H1 (cell line): ENCODE measurements around the gene PRG3. TPM values are rescaled to one million over a fixed set of nuclear protein-coding genes. Genes with fewer than 3 reads are reported as not detected.

ENCODE experiments used
- CTCF ChIA-PET: fragments of 300-600 bp; sonication (Branson Sonifier 250); formaldehyde crosslinking; loops from one replicate; lab custom pipeline; 2021; ENCODE audit not compliant: partially characterized antibody; lab: Charles Lee
- POLR2A ChIA-PET: fragments of 300-600 bp; sonication (Branson Sonifier 250); formaldehyde crosslinking; loops from one replicate; lab custom pipeline; 2021; ENCODE audit warnings: inconsistent platforms; ENCODE audit not compliant: partially characterized antibody; lab: Charles Lee
- DNase-seq, 2 experiments: peaks; one replicate each; pipeline versions ENCODE4 v3.0.0 to v3.0.0-alpha.2; 2010 to 2022; ENCODE audit warnings: low spot score in 2 of 2, low read depth in 1 of 2, mixed read lengths in 1 of 2
- FAIRE-seq: peaks from 2 replicates; lab custom pipeline; 2011; peaks lifted over from hg19 to GRCh38; lab: Jason Lieb, UNC
- H2AFZ ChIP-seq: 2 replicates; pipeline ENCODE4 v1.8.1; 2012; ENCODE audit warnings: low read length, inconsistent platforms
- H2AK5ac ChIP-seq: 2 replicates; pipeline ENCODE4 v1.6.1; 2013; ENCODE audit warnings: low read depth, low read length
- H2BK120ac ChIP-seq: replicated peaks from 2 replicates; pipeline ENCODE3; 2013; ENCODE audit warnings: low read depth, low read length, inconsistent platforms
- H2BK12ac ChIP-seq: 2 replicates; pipeline ENCODE4 v1.6.1; 2013; ENCODE audit warnings: low read depth, low read length
- H2BK15ac ChIP-seq: 2 replicates; pipeline ENCODE4 v1.6.1; 2013; ENCODE audit warnings: low read length
- H2BK20ac ChIP-seq: 2 replicates; pipeline ENCODE4 v1.6.1; 2013; ENCODE audit warnings: low read length
- H2BK5ac ChIP-seq: 2 replicates; pipeline ENCODE4 v1.6.1; 2013; ENCODE audit warnings: low read depth, low read length
- H3K14ac ChIP-seq: 2 replicates; pipeline ENCODE4 v1.6.1; 2013; ENCODE audit warnings: inconsistent platforms; ENCODE audit not compliant: insufficient read length
- H3K18ac ChIP-seq: 2 replicates; pipeline ENCODE4 v1.6.1; 2013; ENCODE audit warnings: low read length; ENCODE audit errors: extremely low read depth
- H3K23ac ChIP-seq: 2 replicates; pipeline ENCODE4 v1.6.1; 2013; ENCODE audit warnings: inconsistent platforms; ENCODE audit not compliant: insufficient read length
- H3K23me2 ChIP-seq: 2 replicates; pipeline ENCODE4 v1.6.1; 2013; ENCODE audit warnings: low read depth, low read length
- H3K27ac ChIP-seq: 2 replicates; pipeline ENCODE4 v1.6.1; 2011; ENCODE audit warnings: low read depth, low read length, inconsistent platforms
- H3K27me3 ChIP-seq, 4 experiments: replicated peaks in 1 of 4; 1 replicate in 1 of 4; 2 replicates in 3 of 4; pipeline versions ENCODE4 v1.6.1 to v1.8.1; 2011 to 2013; ENCODE audit warnings: low read length in 3 of 4, mild to moderate bottlenecking in 3 of 4, inconsistent platforms in 2 of 4, mixed read lengths in 2 of 4, moderate library complexity in 1 of 4; ENCODE audit not compliant: control insufficient read depth in 3 of 4, insufficient read depth in 3 of 4; ENCODE audit errors: extremely low read depth in 1 of 4
- H3K36me3 ChIP-seq, 4 experiments: 2 replicates each; pipeline versions ENCODE4 v1.6.1 to v1.8.1; 2011 to 2013; ENCODE audit warnings: mild to moderate bottlenecking in 4 of 4, low read length in 3 of 4, moderate library complexity in 2 of 4, control low read depth in 1 of 4, inconsistent platforms in 1 of 4; ENCODE audit not compliant: insufficient read depth in 4 of 4, control insufficient read depth in 2 of 4
- H3K4ac ChIP-seq: replicated peaks from 2 replicates; pipeline ENCODE3; 2013; ENCODE audit warnings: low read length, low read depth, mixed read lengths, inconsistent platforms; ENCODE audit not compliant: insufficient read length
- H3K4me1 ChIP-seq, 4 experiments: replicated peaks in 1 of 4; 1 replicate in 1 of 4; 2 replicates in 3 of 4; pipeline versions ENCODE4 v1.6.1 to v1.8.1; 2011 to 2013; ENCODE audit warnings: low read length in 3 of 4, inconsistent platforms in 2 of 4, mixed read lengths in 1 of 4; ENCODE audit not compliant: insufficient read depth in 4 of 4, control insufficient read depth in 3 of 4
- H3K4me2 ChIP-seq, 2 experiments: 2 replicates each; pipeline versions ENCODE4 v1.6.1 to v1.8.1; 2011 to 2013; ENCODE audit warnings: low read depth in 2 of 2, low read length in 2 of 2, control low read depth in 1 of 2, inconsistent platforms in 1 of 2, mild to moderate bottlenecking in 1 of 2; ENCODE audit not compliant: insufficient read depth in 1 of 2
- H3K4me3 ChIP-seq, 4 experiments: fragments of 200-600, 300-600 bp in 1 of 4; sonication (generic), shearing (Covaris generic), sonication (Bioruptor Twin) in 1 of 4; 2 replicates each; pipeline versions ENCODE4 v1.5.1 to v1.8.1; 2011 to 2016; ENCODE audit warnings: low read length in 4 of 4, low read depth in 3 of 4, control low read depth in 2 of 4, inconsistent platforms in 2 of 4, mild to moderate bottlenecking in 2 of 4, mixed read lengths in 1 of 4, moderate library complexity in 1 of 4; ENCODE audit not compliant: insufficient read depth in 2 of 4; ENCODE audit errors: extremely low read depth in 1 of 4
- H3K56ac ChIP-seq: replicated peaks from 2 replicates; pipeline ENCODE3; 2013; ENCODE audit warnings: low read depth, mild to moderate bottlenecking, mixed read lengths, low read length, inconsistent platforms; ENCODE audit not compliant: insufficient read length
- H3K79me1 ChIP-seq: 2 replicates; pipeline ENCODE4 v1.6.1; 2013; ENCODE audit warnings: low read depth, low read length, control low read depth
- H3K79me2 ChIP-seq, 2 experiments: 2 replicates each; pipeline versions ENCODE4 v1.6.1 to v1.8.1; 2012 to 2013; ENCODE audit warnings: low read length in 2 of 2, mild to moderate bottlenecking in 2 of 2, inconsistent platforms in 1 of 2; ENCODE audit not compliant: insufficient read depth in 2 of 2, control insufficient read depth in 1 of 2
- H3K9ac ChIP-seq, 4 experiments: replicated peaks in 1 of 4; 1 replicate in 1 of 4; 2 replicates in 3 of 4; pipeline versions ENCODE4 v1.6.1 to v1.8.1; 2011 to 2013; ENCODE audit warnings: low read depth in 3 of 4, low read length in 3 of 4, control low read depth in 2 of 4, mild to moderate bottlenecking in 2 of 4, moderate library complexity in 2 of 4, inconsistent platforms in 1 of 4; ENCODE audit errors: extremely low read depth in 1 of 4
- H3K9me3 ChIP-seq, 2 experiments: 2 replicates each; pipeline versions ENCODE4 v1.6.1 to v1.8.1; 2012 to 2013; ENCODE audit warnings: mild to moderate bottlenecking in 2 of 2, moderate library complexity in 2 of 2, control low read depth in 1 of 2, inconsistent platforms in 1 of 2, low read depth in 1 of 2, low read length in 1 of 2, mixed read lengths in 1 of 2; ENCODE audit not compliant: insufficient read depth in 2 of 2
- H4K20me1 ChIP-seq, 2 experiments: replicated peaks in 1 of 2; 2 replicates each; pipeline versions ENCODE3 to v1.8.1; 2011 to 2013; ENCODE audit warnings: inconsistent platforms in 2 of 2, low read length in 2 of 2, mild to moderate bottlenecking in 1 of 2; ENCODE audit not compliant: insufficient read depth in 2 of 2, control insufficient read depth in 1 of 2
- H4K5ac ChIP-seq: 2 replicates; pipeline ENCODE4 v1.6.1; 2013; ENCODE audit warnings: low read length, low read depth, mixed read lengths, inconsistent platforms; ENCODE audit not compliant: insufficient read length
- H4K8ac ChIP-seq: 2 replicates; pipeline ENCODE4 v1.8.0; 2013; ENCODE audit warnings: mild to moderate bottlenecking, moderate library complexity, low read length, inconsistent platforms; ENCODE audit not compliant: insufficient read depth; ENCODE audit errors: extremely low read depth
- H4K91ac ChIP-seq: replicated peaks from 2 replicates; pipeline ENCODE3; 2013; ENCODE audit warnings: low read length, mixed read lengths, inconsistent platforms; ENCODE audit not compliant: insufficient read length
- ASH2L ChIP-seq: fragments of 200-600, 300-600 bp; sonication (generic); IDR thresholded peaks from one replicate; pipeline ENCODE4 v1.7.1; 2017; ENCODE audit warnings: low read length
- CHD2 ChIP-seq: IDR thresholded peaks from 2 replicates; pipeline ENCODE4 v1.6.1; 2012; ENCODE audit warnings: low read length, improper control_type of control experiment
- CREB1 ChIP-seq: IDR thresholded peaks from 2 replicates; pipeline ENCODE4 v1.6.1; 2012; ENCODE audit warnings: inconsistent platforms
- E2F6 ChIP-seq: IDR thresholded peaks from 2 replicates; pipeline ENCODE4 v1.6.1; 2012; ENCODE audit warnings: inconsistent platforms
- KDM4A ChIP-seq: IDR thresholded peaks from one replicate; pipeline ENCODE4 v1.7.1; 2012; ENCODE audit warnings: low read depth, mild to moderate bottlenecking, moderate library complexity, low read length, inconsistent platforms; ENCODE audit not compliant: severe bottlenecking
- SIRT6 ChIP-seq: IDR thresholded peaks from one replicate; pipeline ENCODE4 v1.7.1; 2012; ENCODE audit warnings: low read length, inconsistent platforms
- SRF ChIP-seq: IDR thresholded peaks from 2 replicates; pipeline ENCODE4 v1.6.1; 2011; ENCODE audit warnings: mild to moderate bottlenecking, low read depth, low read length, moderate library complexity
- WGBS, 2 experiments: shearing (Covaris generic) in 1 of 2; methylation state at CpG; one replicate each; pipeline versions ENCODE4 v1.1.6 to v1.1.7; 2013 to 2015; ENCODE audit warnings: low lambda C conversion rate in 2 of 2, mixed read lengths in 2 of 2, inconsistent platforms in 1 of 2, low coverage in 1 of 2, missing lambda C conversion rate in 1 of 2; ENCODE audit not compliant: insufficient replicate concordance in 2 of 2, insufficient coverage in 1 of 2, insufficient read length in 1 of 2; ENCODE audit errors: extremely low coverage in 1 of 2, missing lambda C conversion rate in 1 of 2; 5-methylcytosine and 5-hydroxymethylcytosine counted together
- polyA plus RNA-seq, 7 experiments: library from polyadenylated mRNA; depleted of rRNA in 3 of 7; stranded (reverse) in 5 of 7; unstranded in 2 of 7; fragments of >200 nt in 5 of 7; fragments of 200-250 nt in 2 of 7; gene quantifications; 1 replicate in 5 of 7; 2 replicates in 1 of 7; 4 replicates in 1 of 7; pipeline versions ENCODE4 v1.2.1 to v1.2.3, GENCODE V29; 2011 to 2013; ENCODE audit warnings: missing spikeins in 2 of 7, mixed read lengths in 2 of 7
- total RNA-seq: library from RNA; stranded (reverse); fragmentation: NEBNext Ultra II Directional; extraction: Animal tissue kit (Norgen Biotek cat#: 25700); gene quantifications from 2 replicates; pipeline ENCODE4 v1.2.1, GENCODE V29; 2021
- TF ChIP-seq, protein P1 (sequence below): IDR thresholded peaks from 2 replicates; pipeline ENCODE4 v1.6.1; 2012; ENCODE audit warnings: low read length, inconsistent platforms
- TF ChIP-seq, protein P2 (sequence below): IDR thresholded peaks from 2 replicates; pipeline ENCODE4 v1.6.1; 2012; ENCODE audit warnings: inconsistent platforms

PRG3 gene
- total and polyA plus RNA-seq, 2 of the 8 experiments (the other 6 are each of a cell fraction or from before 2014, with no cell fraction given): not detected

- no peak for TF ChIP-seq E2F6
- TF ChIP-seq, protein P1, sequence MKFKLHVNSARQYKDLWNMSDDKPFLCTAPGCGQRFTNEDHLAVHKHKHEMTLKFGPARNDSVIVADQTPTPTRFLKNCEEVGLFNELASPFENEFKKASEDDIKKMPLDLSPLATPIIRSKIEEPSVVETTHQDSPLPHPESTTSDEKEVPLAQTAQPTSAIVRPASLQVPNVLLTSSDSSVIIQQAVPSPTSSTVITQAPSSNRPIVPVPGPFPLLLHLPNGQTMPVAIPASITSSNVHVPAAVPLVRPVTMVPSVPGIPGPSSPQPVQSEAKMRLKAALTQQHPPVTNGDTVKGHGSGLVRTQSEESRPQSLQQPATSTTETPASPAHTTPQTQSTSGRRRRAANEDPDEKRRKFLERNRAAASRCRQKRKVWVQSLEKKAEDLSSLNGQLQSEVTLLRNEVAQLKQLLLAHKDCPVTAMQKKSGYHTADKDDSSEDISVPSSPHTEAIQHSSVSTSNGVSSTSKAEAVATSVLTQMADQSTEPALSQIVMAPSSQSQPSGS: no peak
- TF ChIP-seq SIRT6: no peak
- no peak for TF ChIP-seq ASH2L
- TF ChIP-seq CREB1: no peak
- TF ChIP-seq SRF: no peak
- TF ChIP-seq CHD2: no peak
- TF ChIP-seq KDM4A: no peak
- TF ChIP-seq, protein P2, sequence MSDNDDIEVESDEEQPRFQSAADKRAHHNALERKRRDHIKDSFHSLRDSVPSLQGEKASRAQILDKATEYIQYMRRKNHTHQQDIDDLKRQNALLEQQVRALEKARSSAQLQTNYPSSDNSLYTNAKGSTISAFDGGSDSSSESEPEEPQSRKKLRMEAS: no peak
- Histone ChIP-seq H3K9me3 (no peaks in the 10 kb centered on the region), H2BK15ac (no peak overlapping the region), H4K5ac (no peak overlapping the region), H3K56ac (no peak overlapping the region), H2AK5ac (no peak overlapping the region), H3K36me3 (peaks cover 55 to 90% (median 76%) of the 10 kb centered on the region in 4 experiments), H2BK12ac (no peak overlapping the region), H3K18ac (no peak overlapping the region), H4K20me1 (peaks cover 2 to 7% of the 10 kb centered on the region in 2 experiments), H4K8ac (no peak overlapping the region), H3K4me2 (no peak overlapping the region), H2BK5ac (no peak overlapping the region), H3K79me2 (peaks cover 12 to 26% of the 10 kb centered on the region in 2 experiments), H3K27ac (no peak overlapping the region), H3K27me3 (no peaks in the 10 kb centered on the region), H2BK20ac (no peak overlapping the region), H3K9ac (no peak overlapping the region), H2AFZ (no peak overlapping the region), H3K4me1 (peaks cover 6 to 10% (median 8%) of the 10 kb centered on the region in 4 experiments), H3K4me3 (no peak overlapping the region), H3K4ac (no peak overlapping the region), H3K79me1 (peaks cover 5% of the 10 kb centered on the region), H3K23ac (no peak overlapping the region), H3K23me2 (peaks cover 6% of the 10 kb centered on the region), H2BK120ac (no peak overlapping the region), H3K14ac (no peak overlapping the region), H4K91ac (no peak overlapping the region)
- DNase-seq (no peak), FAIRE-seq (no peak)
- ChIA-PET CTCF (interaction anchor here (0.5 to 1.2 kb wide), 4 partner anchors 10 to 194 kb away, joined by 3 read pairs; no protein-coding TSS in a partner anchor), POLR2A (interaction anchor here (1.1 to 45.7 kb wide), 3 partner anchors 22 to 159 kb away, joined by 3 to 1279 read pairs (median 4); partner anchors contain the start of gene TNKS1BP1)
- WGBS, 2 experiments: 91% methylated on average over 9 of the region's 9 CpGs; no CpG with 5 or more reads in 1 of the 2 experiments
Measured at GRCh38 chr11:57330029-57330428, 50.9 kb downstream of the PRG3 start.
